ENCODE measurements around the gene GAREM1.

GAREM1 gene

GRCh38 chr18:32328379-32328778 lies 142.3 kb downstream of the GAREM1 start:
- no peak for DNase-seq (ENCODE audit: low read depth in 3 of 3)

GRCh38 chr18:32326450-32327308 lies 144.0 kb downstream of the GAREM1 start:
- no peak for DNase-seq (ENCODE audit: low read depth in 3 of 3)

GRCh38 chr18:32324181-32324580 lies 146.5 kb downstream of the GAREM1 start:
- no peak for DNase-seq (ENCODE audit: low read depth in 3 of 3)

- no peak for DNase-seq (ENCODE audit: low read depth in 3 of 3)
These were observed 148.9 kb downstream of the GAREM1 start for GRCh38 chr18:32321826-32322225.

DNA sequence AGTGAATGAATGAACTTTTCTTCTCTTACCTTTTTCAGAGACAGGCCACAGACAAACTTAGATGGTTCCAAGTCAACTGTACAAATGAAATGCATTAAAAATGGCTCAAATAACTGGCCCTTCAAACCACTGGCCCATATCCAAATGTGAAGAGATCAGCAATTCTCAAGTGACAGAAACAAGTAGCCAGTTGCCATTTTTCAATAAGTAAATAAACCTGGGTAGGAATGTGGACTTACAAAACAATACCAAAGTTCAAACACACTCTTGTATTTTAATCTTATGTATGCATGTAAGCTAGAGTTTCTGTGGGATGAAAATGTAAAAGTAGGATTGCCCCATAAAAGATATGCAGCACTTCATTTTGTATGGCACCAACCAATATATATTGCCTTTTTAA lies 151.6 kb downstream of the GAREM1 start:
- no peak for DNase-seq (ENCODE audit: low read depth in 3 of 3)

DNA sequence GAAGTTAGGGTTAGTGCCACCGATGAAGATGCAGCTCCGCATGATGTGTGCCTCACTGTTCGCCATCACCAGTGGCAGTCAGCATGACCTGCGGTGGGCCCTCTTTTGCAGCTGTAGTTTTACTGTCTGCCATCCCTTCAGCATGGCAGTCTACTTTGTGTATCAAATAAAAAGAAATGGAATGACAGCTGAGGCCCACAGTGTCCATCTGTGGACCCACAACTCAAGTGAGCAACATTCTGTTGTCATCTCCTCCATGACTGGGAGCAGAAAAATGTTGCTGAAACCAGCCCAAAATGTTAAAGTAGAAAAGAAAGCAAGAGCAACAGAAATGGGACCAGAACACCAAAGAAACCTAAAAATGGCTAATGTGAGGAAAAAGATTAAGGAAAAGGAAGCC lies 152.1 kb downstream of the GAREM1 start:
- no peak for DNase-seq (ENCODE audit: low read depth in 3 of 3)

DNA sequence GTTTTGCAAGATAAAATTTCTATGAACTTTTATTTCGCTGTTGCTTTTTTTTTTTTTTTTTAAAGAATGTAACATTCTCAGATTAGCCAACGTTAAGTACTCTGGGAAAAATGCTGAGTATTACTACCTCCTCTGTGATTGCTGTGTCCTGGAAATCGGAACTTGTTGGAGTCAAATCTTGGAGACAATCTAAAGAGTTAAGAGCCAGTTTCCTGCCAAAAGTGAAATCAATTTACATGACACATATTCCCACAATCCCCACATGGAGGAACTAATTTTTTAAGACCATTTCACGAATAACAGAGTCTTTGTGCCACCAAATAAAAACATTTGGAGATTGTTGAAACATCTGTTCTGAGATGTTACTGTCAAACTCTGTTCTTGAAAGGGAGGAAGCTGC lies 153.0 kb downstream of the GAREM1 start:
- DNase-seq (ENCODE audit: low read depth in 3 of 3) = no peak

- no peak for DNase-seq (ENCODE audit: low read depth in 3 of 3)
These were observed 154.8 kb downstream of the GAREM1 start for GRCh38 chr18:32315881-32316280.

DNA sequence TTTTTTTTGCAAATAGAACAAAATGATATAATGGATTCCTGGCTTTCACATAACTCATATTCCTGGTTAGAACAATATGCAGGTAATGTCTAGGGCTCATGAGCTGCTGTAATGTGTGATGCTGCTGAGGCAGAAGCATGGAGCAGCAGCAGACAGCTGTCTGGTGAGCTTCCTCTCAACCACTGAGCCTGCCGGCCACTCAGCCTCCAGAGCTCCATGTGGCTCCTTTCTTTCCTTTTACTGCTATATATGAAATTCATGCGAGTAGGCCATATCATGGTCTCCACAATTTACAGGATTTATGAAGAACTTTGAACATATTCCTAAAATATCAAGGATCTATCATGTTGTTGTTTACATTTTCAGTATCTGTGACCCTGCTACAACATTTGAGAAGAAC lies 159.9 kb downstream of the GAREM1 start:
- no peak for DNase-seq (ENCODE audit: low read depth in 3 of 3)

GRCh38 chr18:32310101-32310500 lies 160.6 kb downstream of the GAREM1 start:
- DNase-seq (ENCODE audit: low read depth in 3 of 3) = no peak

DNA sequence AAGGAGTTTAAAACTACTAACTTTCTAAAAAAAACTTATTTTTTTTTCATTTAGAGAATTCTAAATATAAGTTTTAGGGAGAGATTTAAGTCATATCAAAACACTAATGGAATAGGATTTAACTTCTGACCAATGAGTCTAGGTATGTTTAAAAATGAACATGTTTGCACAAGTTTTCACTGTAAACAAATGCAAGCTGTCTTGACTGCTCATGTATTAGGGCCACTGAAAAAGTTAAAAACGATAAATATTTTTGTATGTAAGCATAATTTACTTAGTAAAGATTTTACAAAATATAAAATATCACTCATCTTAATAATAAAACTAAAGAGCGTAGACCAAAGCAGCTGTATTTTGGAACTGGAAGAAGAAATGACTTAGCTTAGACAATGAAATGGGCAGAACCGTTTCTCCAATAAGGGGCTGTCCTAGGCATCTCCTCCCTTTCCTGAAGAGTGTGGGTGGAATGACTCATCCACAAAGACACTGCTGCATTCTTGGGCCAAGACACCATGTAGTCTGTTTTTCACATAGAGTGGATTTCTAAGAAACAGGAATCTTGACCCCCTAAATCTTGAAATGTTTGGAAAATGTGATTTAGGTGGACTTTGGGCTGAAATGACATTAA lies 162.1 kb downstream of the GAREM1 start:
- DNase-seq (ENCODE audit: low read depth in 3 of 3) = no peak

DNA sequence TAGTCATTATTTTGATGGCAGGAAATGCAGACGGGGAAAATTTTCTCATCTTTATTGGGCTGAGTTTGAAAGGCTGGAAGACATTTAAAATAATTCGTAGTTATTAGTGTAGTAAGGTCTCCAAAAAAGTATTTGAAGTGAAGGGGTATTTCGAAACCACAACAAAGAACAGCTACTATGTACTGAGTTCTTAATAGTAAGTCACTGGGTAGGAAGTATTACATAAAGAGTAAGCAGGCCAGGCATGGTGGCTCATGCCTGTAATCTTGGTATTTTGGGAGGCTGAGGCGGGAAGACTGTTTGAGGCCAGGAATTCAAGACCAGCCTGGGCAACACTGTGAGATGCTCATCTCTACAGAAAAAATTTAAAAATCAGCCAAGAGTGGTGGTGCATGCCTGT lies 167.3 kb downstream of the GAREM1 start:
- DNase-seq (ENCODE audit: low read depth in 3 of 3) = no peak

GRCh38 chr18:32302806-32303205 lies 167.9 kb downstream of the GAREM1 start:
- DNase-seq (ENCODE audit: low read depth in 3 of 3) = no peak

DNA sequence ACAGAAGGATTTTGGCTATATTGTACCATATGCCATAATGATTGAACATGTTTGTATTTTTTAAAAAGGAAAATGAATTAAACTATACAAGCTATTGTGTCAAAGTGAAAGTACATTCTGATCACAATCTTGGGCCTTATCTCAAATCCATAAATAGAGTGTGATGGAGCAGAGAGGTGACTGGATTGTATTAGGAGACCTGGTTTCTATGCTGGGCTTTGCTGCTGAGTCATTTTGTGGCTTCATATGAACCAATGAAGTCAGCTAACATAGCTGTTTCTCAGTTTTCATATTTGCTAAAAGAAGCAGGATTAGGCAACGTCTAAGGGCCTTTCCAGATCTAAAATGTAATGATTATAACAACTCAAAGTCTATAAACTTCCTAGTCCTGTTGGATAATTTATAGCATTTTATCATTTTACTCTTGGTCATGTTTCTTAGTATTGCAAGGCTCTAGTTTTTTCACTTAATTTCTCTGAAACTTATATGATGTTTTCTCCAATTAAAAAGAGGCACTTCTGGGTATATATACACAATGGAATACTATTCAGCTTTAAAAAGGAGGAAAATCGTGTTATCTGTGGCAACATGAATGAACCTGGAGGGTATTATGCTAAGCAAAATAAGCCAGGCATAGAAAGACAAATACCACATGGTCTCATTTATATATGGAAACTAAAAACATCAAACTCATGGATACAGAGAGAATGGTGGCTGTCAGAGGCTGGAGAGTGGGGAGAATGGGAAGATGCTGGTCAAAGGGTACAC lies 168.5 kb downstream of the GAREM1 start:
- no peak for DNase-seq (ENCODE audit: low read depth in 3 of 3)

- no peak for DNase-seq (ENCODE audit: low read depth in 3 of 3)
These were observed 169.3 kb downstream of the GAREM1 start for GRCh38 chr18:32301361-32301760.

DNA sequence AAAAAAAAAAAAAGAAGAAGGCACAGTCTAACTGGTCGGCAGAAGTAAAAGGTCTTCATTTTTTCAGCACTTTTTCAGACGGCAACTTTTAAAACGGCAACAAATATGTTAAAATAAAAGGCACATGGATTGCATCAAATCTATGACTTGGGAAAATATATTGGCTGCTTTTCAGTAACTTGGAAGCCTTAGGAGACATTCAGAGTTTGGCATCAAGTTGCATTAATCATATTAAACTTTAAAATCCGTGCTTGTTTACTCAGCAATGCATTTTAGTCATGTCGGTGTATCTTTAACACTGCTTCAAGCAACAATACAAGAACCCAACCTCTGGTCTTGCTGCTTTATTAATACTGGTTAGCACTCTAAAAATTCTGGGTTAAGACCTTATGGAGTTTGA lies 169.8 kb downstream of the GAREM1 start:
- no peak for DNase-seq (ENCODE audit: low read depth in 3 of 3)

DNA sequence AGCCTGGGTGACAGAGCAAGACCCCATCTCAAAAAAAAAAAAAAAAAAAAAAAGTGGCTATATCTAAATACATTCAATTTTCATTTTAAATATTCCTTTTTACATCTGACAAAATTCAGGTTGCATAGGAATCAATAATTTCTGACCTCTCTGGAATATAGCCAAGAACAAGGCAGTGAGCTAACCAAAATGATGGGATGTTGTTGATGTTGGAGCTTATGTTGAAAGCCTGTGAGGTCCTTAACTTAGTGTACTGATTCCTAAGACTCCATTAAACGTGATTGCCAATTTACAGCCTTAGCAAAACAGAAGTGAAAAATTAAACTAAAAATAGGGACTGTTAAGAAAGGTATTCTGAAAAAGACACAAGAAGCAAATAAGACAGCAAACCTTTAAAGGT lies 171.2 kb downstream of the GAREM1 start:
- DNase-seq (ENCODE audit: low read depth in 3 of 3) = no peak

GRCh38 chr18:32298171-32298667 lies 172.5 kb downstream of the GAREM1 start:
- no peak for DNase-seq (ENCODE audit: low read depth in 3 of 3)

DNA sequence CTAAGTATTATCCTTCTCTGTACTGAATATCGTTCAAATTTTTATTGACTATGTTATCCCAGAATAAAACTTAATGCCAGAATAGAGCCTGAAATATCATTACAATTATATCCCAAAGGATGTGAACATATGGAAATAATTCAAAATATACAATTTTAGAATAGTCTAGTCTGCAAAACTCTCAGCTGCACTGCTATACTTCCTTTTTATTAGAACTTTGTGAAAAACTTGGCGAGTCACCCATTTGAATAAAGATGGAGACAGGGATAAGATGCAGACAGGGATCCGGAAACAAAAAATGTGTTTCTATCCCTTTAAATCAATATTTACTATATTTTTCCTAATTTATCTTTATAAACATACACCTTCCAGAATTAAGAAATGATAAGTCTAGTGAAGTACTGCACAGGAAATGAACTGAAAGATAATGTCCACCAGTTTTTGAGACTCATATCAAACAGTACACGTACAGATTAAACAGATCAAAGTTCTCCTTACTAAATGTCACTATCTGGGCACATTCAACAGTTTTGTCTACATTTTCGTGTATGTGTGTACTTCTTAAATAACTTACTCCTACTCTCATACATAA lies 173.0 kb downstream of the GAREM1 start:
- DNase-seq (ENCODE audit: low read depth in 3 of 3) = no peak

DNA sequence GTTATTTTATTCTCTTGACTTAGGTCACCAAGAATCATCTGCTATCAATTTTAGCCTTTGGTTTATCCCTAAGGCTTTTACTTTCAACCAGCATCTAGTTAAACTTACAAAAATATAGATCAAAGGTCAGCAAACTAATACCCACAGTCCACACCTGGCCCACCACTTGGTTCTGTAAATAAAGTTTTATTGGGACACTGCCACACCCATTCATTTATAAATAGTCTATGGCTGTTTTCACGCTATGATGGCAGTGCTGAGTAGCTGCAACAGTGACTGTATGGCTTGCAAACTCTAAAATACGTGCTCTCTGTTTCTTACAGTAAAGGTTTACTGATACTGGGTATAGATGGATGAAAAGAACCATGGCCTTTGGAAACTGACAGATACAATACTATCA lies 173.8 kb downstream of the GAREM1 start:
- DNase-seq (ENCODE audit: low read depth in 3 of 3) = no peak

- no peak for DNase-seq (ENCODE audit: low read depth in 3 of 3)
These were observed 175.1 kb downstream of the GAREM1 start for GRCh38 chr18:32295604-32296003.

GRCh38 chr18:32293107-32293506 lies 177.6 kb downstream of the GAREM1 start:
- no peak for DNase-seq (ENCODE audit: low read depth in 3 of 3)

Data from stimulated activated CD4-positive, alpha-beta T cell treated with anti-CD3 and anti-CD28 coated beads, TNF-alpha, amount 100 ng/mL, for 24 hours (primary cell).